ENCODE measurements around the gene KARS1.

KARS1 gene

DNA sequence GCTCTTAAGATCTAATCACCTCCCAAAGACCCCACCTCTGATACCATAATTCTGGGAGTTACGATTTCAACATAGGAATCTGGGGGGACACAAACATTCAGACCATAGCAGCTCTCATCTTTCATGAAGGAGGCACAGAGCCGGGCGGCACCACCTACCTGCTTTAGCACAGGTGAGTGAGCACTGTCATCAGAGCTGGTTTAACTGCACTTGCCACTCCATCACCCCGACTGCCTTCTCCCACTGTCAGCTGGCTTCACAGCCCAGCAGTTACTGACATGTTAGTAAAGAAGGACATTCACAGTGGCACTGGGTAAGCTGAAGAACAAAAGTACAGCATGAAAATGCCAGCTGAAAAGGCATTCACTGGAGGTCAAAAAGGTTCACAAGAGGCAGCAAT lies 58.7 kb downstream of the KARS1 start:
- DNase-seq (ENCODE audit: low read depth in 2 of 2, low spot score in 1 of 2): no peak

DNA sequence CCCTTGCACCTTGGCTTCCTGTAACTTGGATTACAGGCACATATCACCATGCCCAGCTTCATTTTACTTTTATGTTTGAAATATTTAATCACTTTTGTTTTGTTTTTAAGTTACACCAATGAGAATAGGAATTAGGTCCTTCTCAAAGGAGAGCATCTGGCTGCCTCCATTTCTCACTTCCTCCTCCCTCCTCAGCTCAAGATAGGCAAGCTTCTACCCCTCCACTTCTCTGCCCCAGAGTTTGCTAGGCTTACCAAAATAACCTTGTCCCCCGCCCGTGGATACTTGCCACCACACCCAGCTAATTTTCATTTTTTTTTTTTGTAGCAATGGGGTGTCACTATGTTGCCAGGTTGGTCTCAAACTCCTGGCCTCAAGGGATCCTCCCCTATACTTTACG lies 63.4 kb downstream of the KARS1 start:
- no peak for DNase-seq (ENCODE audit: low read depth in 2 of 2, low spot score in 1 of 2)

DNA sequence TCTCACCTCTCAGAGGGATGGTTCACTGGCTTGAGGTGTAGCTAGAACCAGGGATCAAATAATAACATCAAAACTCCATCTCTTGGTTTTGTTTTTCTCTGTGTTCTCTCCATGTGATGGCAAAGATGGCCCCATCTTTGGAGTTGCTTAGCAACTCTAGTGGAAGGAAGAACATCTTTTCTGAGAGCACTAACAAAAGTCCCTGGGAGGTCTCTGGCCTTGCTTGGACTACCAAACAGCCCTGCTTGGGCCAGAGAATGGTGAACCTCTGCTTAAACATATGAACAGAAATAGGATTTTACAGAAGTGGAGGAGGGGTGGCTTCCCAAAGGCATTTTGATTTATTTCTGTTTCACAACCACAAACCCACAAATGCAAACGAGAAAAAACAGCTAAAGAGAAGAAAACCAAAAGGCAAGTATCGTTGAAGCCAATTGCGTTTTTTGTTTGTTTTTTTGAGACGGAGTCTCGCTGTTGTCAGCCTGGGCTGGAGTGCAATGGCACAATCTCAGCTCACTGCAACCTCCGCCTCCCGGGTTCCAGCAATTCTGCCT lies 68.1 kb downstream of the KARS1 start:
- no peak for DNase-seq (ENCODE audit: low read depth in 2 of 2, low spot score in 1 of 2)

DNA sequence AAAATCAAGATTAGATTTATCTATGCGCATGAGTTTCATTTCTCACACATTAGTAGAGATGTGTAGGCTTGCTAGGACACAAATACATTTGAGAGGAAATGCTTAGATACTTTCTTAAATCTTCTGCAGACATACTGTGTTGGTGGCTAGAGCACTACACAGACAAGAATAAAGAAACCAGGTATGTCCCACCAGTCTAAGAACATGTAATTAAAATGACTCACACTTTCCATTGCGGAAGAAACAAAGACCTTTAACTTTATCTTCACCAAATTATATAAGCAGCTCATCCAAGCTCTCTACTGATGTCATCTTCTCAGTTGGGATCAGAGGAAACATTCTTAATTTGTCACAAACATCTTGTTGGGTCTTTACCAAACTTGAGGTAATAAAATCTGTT lies 68.7 kb downstream of the KARS1 start:
- DNase-seq (ENCODE audit: low read depth in 2 of 2, low spot score in 1 of 2): no peak

DNA sequence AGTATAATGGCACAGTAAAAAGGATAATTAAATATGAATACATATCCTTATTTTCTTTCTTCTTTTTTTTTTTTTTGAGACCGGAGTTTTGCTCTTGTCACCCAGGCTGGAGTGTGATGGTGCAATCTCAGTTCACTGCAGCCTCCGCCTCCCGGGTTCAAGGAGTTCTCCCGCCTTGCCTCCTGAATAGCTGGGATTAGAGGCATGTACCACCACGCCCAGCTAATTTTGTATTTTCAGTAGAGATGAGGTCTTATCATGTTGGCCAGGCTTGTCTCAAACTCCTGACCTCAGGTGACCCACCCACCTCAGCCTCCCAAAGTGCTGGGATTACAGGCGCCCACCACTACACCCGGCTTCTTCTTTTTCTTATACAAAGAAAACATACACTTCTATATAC lies 69.3 kb downstream of the KARS1 start:
- no peak for DNase-seq (ENCODE audit: low read depth in 2 of 2, low spot score in 1 of 2)

Data from stimulated activated CD8-positive, alpha-beta memory T cell treated with anti-CD3 and anti-CD28 coated beads, Interleukin-4, amount 100 ng/mL, for 1 hour (primary cell).